HUES48 (cell line): Measurements from ENCODE around the gene MRPL42.
A peak's percentile ranks its signal among the peaks of the same experiment; 100 is the strongest.

Source experiments
- H3K27ac ChIP-seq: one replicate; pipeline ENCODE4 v1.7.0; 2013; ENCODE audit warnings: low read depth, low read length, inconsistent platforms
- H3K27me3 ChIP-seq: 2 replicates; pipeline ENCODE4 v1.6.1; 2013; ENCODE audit warnings: mild to moderate bottlenecking, low read length; ENCODE audit not compliant: control insufficient read depth, insufficient read depth
- H3K36me3 ChIP-seq: 2 replicates; pipeline ENCODE4 v1.6.1; 2013; ENCODE audit warnings: low read length; ENCODE audit not compliant: control insufficient read depth, insufficient read depth
- H3K4me1 ChIP-seq: 2 replicates; pipeline ENCODE4 v1.6.1; 2013; ENCODE audit warnings: mild to moderate bottlenecking, low read length; ENCODE audit not compliant: control insufficient read depth, insufficient read depth
- H3K4me3 ChIP-seq: 2 replicates; pipeline ENCODE4 v1.5.1; 2013; ENCODE audit warnings: mild to moderate bottlenecking, low read depth, low read length
- H3K9ac ChIP-seq: 2 replicates; pipeline ENCODE4 v1.6.1; 2013; ENCODE audit warnings: mild to moderate bottlenecking, low read depth, low read length, moderate library complexity
- H3K9me3 ChIP-seq: 2 replicates; pipeline ENCODE4 v1.6.1; 2013; ENCODE audit warnings: low read length; ENCODE audit not compliant: control insufficient read depth, insufficient read depth

MRPL42 gene

GRCh38 chr12:93467351-93468007 lies at the start of gene MRPL42:
Gene MRPL42, plus strand, starts transcription at chr12:93467514. Its CDS starts 1,772 bp downstream, at chr12:93469286.
- Histone ChIP-seq H3K27me3 (no peaks in the 10 kb centered on the region), H3K27ac (peak within 1 kb of the TSS; percentile 99), H3K9me3 (no peaks in the 10 kb centered on the region), H3K36me3 (peaks cover 35% of the 10 kb centered on the region), H3K9ac (peak within 1 kb of the TSS; percentile 99), H3K4me3 (peak within 1 kb of the TSS; percentile 99), H3K4me1 (0 out of 2 replicates have a peak, but pooled peaks cover 2% of the 10 kb centered on the region)

DNA sequence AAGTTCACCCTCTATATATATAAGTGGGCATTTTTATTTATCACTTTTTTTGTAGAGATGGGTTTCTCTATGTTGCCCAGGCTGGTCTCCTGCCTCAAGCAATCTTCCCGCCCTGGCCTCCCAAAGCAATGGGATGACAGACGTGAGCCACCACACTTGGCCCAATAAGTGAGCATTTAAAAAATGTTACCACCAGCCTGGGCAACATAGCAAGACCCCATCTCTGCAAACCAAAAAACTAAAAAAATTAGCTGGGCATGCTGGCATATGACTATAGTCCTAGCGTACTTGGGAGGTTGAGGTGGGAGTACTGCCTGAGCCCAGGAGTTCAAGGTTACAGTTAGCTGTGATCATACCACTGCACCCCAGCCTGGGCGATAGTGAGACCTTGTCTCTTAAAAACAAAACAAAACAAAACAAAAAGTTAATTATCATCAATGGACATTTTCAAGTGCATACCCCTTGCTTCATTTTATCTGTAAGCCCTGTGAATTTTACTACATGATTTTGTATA lies 49.3 kb upstream of the MRPL42 start:
- Histone ChIP-seq H3K4me1 (peaks cover 13% of the 10 kb centered on the region), H3K36me3 (no peaks in the 10 kb centered on the region; the same call in 1 of the 2 replicates)

DNA sequence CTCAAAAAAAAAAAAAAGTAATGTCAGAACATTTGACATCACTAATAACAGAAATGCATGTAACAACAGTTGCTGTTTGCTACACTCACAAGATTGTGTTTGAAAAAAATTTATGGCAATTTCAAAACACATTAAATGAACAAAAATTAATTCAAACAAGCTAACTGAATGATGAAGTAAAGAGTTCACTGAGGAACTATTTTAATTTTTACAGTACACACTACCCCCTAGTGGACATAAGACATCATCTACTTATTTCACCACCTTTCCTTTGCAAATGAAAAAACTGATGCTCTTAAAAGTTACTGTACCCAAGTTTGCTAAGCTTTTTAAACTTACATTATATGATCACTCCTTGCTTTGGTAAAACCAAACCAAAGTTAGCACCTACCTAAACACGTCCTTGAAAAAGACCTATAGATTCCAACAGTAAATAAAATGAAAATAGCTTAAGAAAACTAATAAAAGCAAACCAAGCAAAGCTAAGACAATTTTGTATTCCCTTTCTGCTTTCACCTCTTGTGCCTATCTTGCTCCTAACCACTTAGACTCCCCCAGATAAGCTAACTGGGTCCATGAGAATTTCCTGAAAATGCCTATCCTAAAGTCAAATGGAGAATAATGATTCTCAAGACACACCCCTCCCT lies 47.8 kb upstream of the MRPL42 start:
- no peak overlapping the region for H3K27ac ChIP-seq
- no peak overlapping the region for H3K4me3 ChIP-seq
- peaks cover 28% of the 10 kb centered on the region for H3K4me1 ChIP-seq
- no peaks in the 10 kb centered on the region for H3K27me3 ChIP-seq
- no peaks in the 10 kb centered on the region for H3K9me3 ChIP-seq
- no peak overlapping the region for H3K9ac ChIP-seq
- no peaks in the 10 kb centered on the region for H3K36me3 ChIP-seq

More for the DNA sequence above, 49.3 kb upstream of the MRPL42 start:
- Histone ChIP-seq H3K9me3 (no peaks in the 10 kb centered on the region), H3K9ac (no peak overlapping the region), H3K4me3 (no peak overlapping the region), H3K27ac (no peak overlapping the region), H3K27me3 (no peaks in the 10 kb centered on the region)

GRCh38 chr12:93422050-93422449 lies 45.3 kb upstream of the MRPL42 start:
- H3K36me3 ChIP-seq: no peaks in the 10 kb centered on the region
- H3K27ac ChIP-seq: no peak overlapping the region
- no peak overlapping the region for H3K9ac ChIP-seq
- H3K4me3 ChIP-seq: no peak overlapping the region
- H3K4me1 ChIP-seq: peaks cover 43% of the 10 kb centered on the region
- no peaks in the 10 kb centered on the region for H3K9me3 ChIP-seq
- H3K27me3 ChIP-seq: no peaks in the 10 kb centered on the region

DNA sequence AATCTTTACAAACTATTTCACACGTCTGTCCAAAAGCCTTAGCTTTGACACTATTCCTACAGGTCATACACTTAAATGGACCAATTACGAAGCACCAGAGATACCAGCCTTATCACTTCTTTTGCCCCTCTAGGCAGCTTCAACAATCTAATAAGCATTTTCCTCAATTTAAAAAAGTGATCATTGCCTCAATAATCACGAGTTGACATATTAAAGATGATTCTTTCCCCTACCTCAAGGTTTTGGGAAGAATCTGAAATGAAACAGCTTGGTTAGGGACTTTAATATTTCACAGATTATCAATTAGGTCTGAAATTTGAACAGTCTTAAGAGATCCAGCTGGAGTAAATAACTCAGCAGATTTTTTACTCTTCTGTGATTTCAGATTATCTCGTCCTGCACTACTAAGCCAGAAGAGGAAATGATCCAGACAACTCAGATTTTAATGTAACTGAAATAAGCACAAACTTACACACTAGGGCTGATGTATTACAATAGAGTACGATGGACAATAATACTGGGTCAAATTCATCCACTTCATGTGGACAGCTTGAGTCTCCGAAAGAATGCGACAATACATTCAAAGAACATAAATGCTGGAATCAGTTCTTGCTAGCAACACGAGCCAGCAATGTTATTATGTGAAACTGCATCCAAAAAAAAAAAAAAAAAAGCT lies 41.4 kb upstream of the MRPL42 start:
- peaks cover 43% of the 10 kb centered on the region for H3K4me1 ChIP-seq
- no peak overlapping the region for H3K4me3 ChIP-seq
- no peak overlapping the region for H3K27ac ChIP-seq
- no peaks in the 10 kb centered on the region for H3K36me3 ChIP-seq
- no peak overlapping the region for H3K9ac ChIP-seq
- H3K27me3 ChIP-seq: no peaks in the 10 kb centered on the region
- no peaks in the 10 kb centered on the region for H3K9me3 ChIP-seq

GRCh38 chr12:93426412-93426805 lies 40.9 kb upstream of the MRPL42 start:
- peaks cover 41% of the 10 kb centered on the region for H3K4me1 ChIP-seq
- no peaks in the 10 kb centered on the region for H3K36me3 ChIP-seq
- no peaks in the 10 kb centered on the region for H3K27me3 ChIP-seq
- no peak overlapping the region for H3K9ac ChIP-seq
- no peak overlapping the region for H3K27ac ChIP-seq
- no peak overlapping the region for H3K4me3 ChIP-seq
- H3K9me3 ChIP-seq: no peaks in the 10 kb centered on the region

- H3K9ac ChIP-seq: no peak overlapping the region
Measured at GRCh38 chr12:93427779-93428564, 39.3 kb upstream of the MRPL42 start.

DNA sequence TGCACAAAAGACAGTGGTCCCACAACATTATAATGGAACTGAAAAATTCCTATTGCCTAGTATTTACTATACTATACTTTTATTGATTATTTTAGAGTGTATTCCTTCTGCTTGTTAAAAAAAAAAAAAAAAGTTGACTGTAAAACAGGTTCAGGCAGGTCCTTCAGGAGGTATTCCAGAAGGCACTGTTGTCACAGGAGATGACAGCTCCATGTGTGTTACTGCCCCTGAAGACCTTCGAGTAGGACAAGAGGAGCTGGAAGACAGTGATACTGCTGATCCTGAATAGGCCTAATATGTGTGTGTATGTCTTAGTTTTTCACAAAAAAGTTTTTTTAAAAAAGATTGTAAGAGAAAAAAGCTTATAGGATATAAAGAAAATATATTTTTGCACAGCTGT lies 37.9 kb upstream of the MRPL42 start:
- H3K4me1 ChIP-seq: peaks cover 22% of the 10 kb centered on the region
- H3K27ac ChIP-seq: no peak overlapping the region
- H3K36me3 ChIP-seq: no peaks in the 10 kb centered on the region
- H3K4me3 ChIP-seq: no peak overlapping the region
- no peaks in the 10 kb centered on the region for H3K9me3 ChIP-seq
- no peak overlapping the region for H3K9ac ChIP-seq
- no peaks in the 10 kb centered on the region for H3K27me3 ChIP-seq

More at GRCh38 chr12:93427779-93428564, 39.3 kb upstream of the MRPL42 start:
- Histone ChIP-seq H3K27ac (no peak overlapping the region), H3K27me3 (no peaks in the 10 kb centered on the region), H3K4me3 (no peak overlapping the region), H3K4me1 (peaks cover 37% of the 10 kb centered on the region), H3K9me3 (no peaks in the 10 kb centered on the region), H3K36me3 (no peaks in the 10 kb centered on the region)

GRCh38 chr12:93429852-93430251 lies 37.5 kb upstream of the MRPL42 start:
- H3K9ac ChIP-seq: no peak overlapping the region
- H3K9me3 ChIP-seq: no peaks in the 10 kb centered on the region
- H3K36me3 ChIP-seq: no peaks in the 10 kb centered on the region
- H3K27ac ChIP-seq: no peak overlapping the region
- H3K27me3 ChIP-seq: no peaks in the 10 kb centered on the region
- H3K4me3 ChIP-seq: no peak overlapping the region
- H3K4me1 ChIP-seq: peaks cover 18% of the 10 kb centered on the region

- H3K27ac ChIP-seq: no peak overlapping the region
- H3K4me1 ChIP-seq: peaks cover 14% of the 10 kb centered on the region
- H3K27me3 ChIP-seq: no peaks in the 10 kb centered on the region
- no peak overlapping the region for H3K4me3 ChIP-seq
- H3K36me3 ChIP-seq: no peaks in the 10 kb centered on the region
- H3K9ac ChIP-seq: no peak overlapping the region
- no peaks in the 10 kb centered on the region for H3K9me3 ChIP-seq
Measured at GRCh38 chr12:93430280-93430679, 37.0 kb upstream of the MRPL42 start.
